Right kidney (tissue), 1 donor: ENCODE measurements around the gene LYRM9.
"Not testable (repeated sequence)": the region's sequence is repeated elsewhere in the genome, so short reads cannot be mapped to it uniquely, and the experiment has no call there.

ENCODE experiments used
- DNase-seq: peaks from one replicate; pipeline ENCODE4 v3.0.0-alpha.2; 2016

The LYRM9 gene

GRCh38 chr17:27840688-27841087, 52.5 kb downstream of the LYRM9 start:
- no peak for DNase-seq

DNA sequence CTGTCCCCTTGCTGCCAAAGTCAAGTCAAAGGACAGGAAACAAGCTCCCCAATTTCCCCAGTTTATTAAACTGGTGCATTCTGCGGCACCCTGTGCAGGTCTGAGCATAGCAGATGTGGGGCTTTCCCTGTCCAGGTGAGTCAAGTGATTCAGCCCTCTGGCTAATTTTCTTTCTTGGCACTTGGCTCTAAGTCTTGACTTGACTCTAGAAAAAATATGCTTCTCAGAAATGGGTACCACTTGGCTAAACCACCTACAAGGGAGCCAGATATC, 52.8 kb downstream of the LYRM9 start:
- not testable (repeated sequence) for DNase-seq

GRCh38 chr17:27839571-27840405, 53.4 kb downstream of the LYRM9 start:
- DNase-seq: not testable (repeated sequence)

GRCh38 chr17:27838607-27839006, 54.6 kb downstream of the LYRM9 start:
- DNase-seq: not testable (repeated sequence)

DNA sequence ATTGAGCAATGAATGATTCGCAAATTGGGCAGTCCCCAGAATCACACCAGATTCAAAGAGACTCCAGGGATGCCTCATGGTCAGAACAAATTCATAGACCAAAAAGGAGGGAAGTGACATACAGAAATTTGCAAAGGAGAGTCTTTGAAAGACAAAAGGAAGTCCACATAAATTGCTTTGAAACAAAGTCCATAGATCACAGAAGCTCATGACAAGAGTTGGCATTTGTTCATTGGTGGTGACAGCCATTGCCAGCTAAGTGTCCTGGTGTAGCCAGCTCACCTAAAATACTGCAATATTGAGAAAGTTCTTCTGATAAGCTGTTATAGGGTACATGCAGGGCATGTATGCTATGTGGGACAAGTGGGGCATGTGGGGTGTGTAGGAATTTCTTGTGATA, 55.4 kb downstream of the LYRM9 start:
- DNase-seq: not testable (repeated sequence)

- no peak for DNase-seq
Observed at GRCh38 chr17:27836651-27837050, 56.5 kb downstream of the LYRM9 start.

- no peak for DNase-seq
Observed at GRCh38 chr17:27834571-27834970, 58.6 kb downstream of the LYRM9 start.

DNA sequence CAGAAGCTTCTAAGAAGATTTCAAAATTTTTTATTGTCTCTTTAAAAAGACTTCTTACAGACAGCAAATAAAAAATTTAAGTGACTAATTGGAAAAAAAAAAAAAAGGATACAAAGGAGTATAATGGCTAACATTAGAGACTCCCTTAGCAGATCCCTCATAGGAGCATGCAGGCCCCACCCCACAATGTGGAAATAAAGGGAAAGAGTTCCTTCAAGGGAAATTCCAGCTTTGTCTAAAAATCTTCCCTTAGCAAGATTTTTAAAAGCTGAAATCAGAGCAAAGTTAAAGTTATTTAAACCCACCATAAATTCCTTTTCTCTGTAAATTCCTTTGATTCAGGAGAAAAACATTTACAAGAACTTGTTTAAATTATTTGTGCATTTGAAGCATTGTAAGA, 60.3 kb downstream of the LYRM9 start:
- no peak for DNase-seq

DNA sequence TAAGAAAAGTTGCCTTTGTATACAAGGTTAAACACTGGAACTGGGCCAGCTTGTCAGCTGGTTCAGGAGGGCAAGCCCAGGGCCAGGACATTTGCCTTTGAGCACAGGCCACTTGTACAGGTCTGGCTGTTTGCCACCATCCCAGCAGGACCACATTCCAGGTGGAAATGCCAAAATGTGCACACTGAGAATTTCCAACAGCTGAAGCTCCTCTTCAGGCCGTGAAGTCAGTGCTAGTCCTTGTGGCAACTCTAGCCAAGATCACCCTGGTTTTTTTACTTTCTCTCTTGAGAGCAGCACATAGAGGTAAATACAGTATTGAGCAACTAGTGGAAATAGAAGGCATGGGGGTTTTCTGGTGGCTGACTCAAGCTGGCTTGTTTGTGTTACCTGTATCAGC, 63.3 kb downstream of the LYRM9 start:
- DNase-seq: not testable (repeated sequence)

DNA sequence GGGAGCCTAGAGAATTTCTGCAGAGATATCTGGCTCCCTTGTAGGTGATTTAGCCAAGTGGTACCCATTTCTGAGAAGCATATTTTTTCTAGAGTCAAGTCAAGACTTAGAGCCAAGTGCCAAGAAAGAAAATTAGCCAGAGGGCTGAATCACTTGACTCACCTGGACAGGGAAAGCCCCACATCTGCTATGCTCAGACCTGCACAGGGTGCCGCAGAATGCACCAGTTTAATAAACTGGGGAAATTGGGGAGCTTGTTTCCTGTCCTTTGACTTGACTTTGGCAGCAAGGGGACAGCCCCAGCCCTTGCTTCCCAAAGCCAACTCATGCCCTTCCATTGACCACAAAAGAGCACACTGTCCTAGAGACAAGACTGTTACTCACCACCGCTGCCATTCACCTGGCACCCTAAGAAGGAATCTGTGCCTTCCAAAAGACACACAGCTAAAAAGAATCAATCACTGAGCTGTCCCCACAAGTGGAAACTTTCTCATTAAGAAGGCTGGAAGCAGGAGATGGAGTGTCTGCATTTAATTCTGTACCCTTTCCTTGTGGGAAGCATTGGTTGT, 63.9 kb downstream of the LYRM9 start:
- not testable (repeated sequence) for DNase-seq
